Left ventricle myocardium inferior (tissue), 1 donor: Measurements from ENCODE around the gene CRPPA. TPM values are rescaled to one million over a fixed set of nuclear protein-coding genes. Genes with fewer than 3 reads are reported as not detected.

ENCODE experiments used
- DNase-seq: peaks from one replicate; pipeline ENCODE4 v3.0.0-alpha.2; 2020
- H3K27ac ChIP-seq: fragments of 200-600 bp; replicated peaks from 2 replicates; pipeline ENCODE4 v1.8.0; 2021
- H3K27me3 ChIP-seq: fragments of 200-600 bp; 2 replicates; pipeline ENCODE4 v1.8.0; 2021; ENCODE audit warnings: low read depth
- H3K36me3 ChIP-seq: fragments of 200-600 bp; 2 replicates; pipeline ENCODE4 v1.8.0; 2021
- H3K4me1 ChIP-seq: fragments of 200-600 bp; 2 replicates; pipeline ENCODE4 v1.8.0; 2021
- H3K4me3 ChIP-seq: fragments of 200-600 bp; 2 replicates; pipeline ENCODE4 v1.8.0; 2021; ENCODE audit warnings: mild to moderate bottlenecking, moderate library complexity
- H3K9me3 ChIP-seq: fragments of 200-600 bp; replicated peaks from 2 replicates; pipeline ENCODE4 v1.8.0; 2021
- CTCF ChIP-seq: fragments of 200-600 bp; IDR thresholded peaks from 2 replicates; pipeline ENCODE4 v1.8.0; 2021; ENCODE audit warnings: antibody characterized with exemption, mild to moderate bottlenecking, borderline replicate concordance
- intact Hi-C: fragments of 100-400 bp; cut with micrococcal nuclease; formaldehyde crosslinking; loops from one replicate; pipeline ENCODE4 v1.11.0; 2022
- long read RNA-seq: library from polyadenylated mRNA; unstranded; transcript quantifications from one replicate; pipeline ENCODE4 v2.0.0, GENCODE V29; 2021
- total RNA-seq: library from RNA; stranded (reverse); fragmentation: NEBNext Ultra II Directional; extraction: Animal tissue kit (Norgen Biotek cat#: 25700); gene quantifications from one replicate; pipeline ENCODE4 v1.2.1, GENCODE V29; 2021
- donor health status: DM: no; HTN: yes; CAD: no; lungs with severe emphysema.

CRPPA gene
- 8.3 TPM for total RNA-seq
- long read RNA-seq, full-length matches to known transcripts = 5 of 6 reads
- long read RNA-seq, partial matches to known transcripts = 0 of 6 reads
- long read RNA-seq, other reads (novel, unspliced or antisense) = 1 of 6 reads

- no peak for TF ChIP-seq CTCF
- peak within 1 kb of the TSS; percentile 79 for H3K4me3 ChIP-seq
- DNase-seq = peak; percentile 37
- H3K27ac ChIP-seq = peak within 1 kb of the TSS; percentile 99
- H3K4me1 ChIP-seq = peaks cover 32% of the 10 kb centered on the region
- no peaks in the 10 kb centered on the region for H3K27me3 ChIP-seq
- intact Hi-C loops = no loop called here
- H3K9me3 ChIP-seq = no peaks in the 10 kb centered on the region
- no peaks in the 10 kb centered on the region for H3K36me3 ChIP-seq
Observed at GRCh38 chr7:16421333-16422102, at the start of gene CRPPA. CRPPA (minus strand) TSS chr7:16421538; CDS start chr7:16421322, 216 bp downstream.

GRCh38 chr7:16465469-16466361 lies 44.4 kb upstream of the CRPPA start, which contains the start of gene SOSTDC1:
SOSTDC1 (minus strand) TSS chr7:16465738; CDS start chr7:16465668, 70 bp downstream.
- Histone ChIP-seq H3K9me3 (no peaks in the 10 kb centered on the region), H3K36me3 (no peaks in the 10 kb centered on the region), H3K27me3 (peaks cover 21% of the 10 kb centered on the region), H3K27ac (no peak within 1 kb of the TSS), H3K4me1 (peaks cover 12% of the 10 kb centered on the region), H3K4me3 (peak within 1 kb of the TSS; percentile 44)
- TF ChIP-seq CTCF = no peak
- intact Hi-C loops = no loop called here
- DNase-seq = no peak

- no peak for DNase-seq
- no peak for TF ChIP-seq CTCF
- Histone ChIP-seq H3K27me3 (peaks cover 21% of the 10 kb centered on the region), H3K27ac (no peak overlapping the region), H3K4me1 (peaks cover 12% of the 10 kb centered on the region), H3K36me3 (no peaks in the 10 kb centered on the region), H3K4me3 (peak overlapping the region; percentile 7), H3K9me3 (no peaks in the 10 kb centered on the region)
- intact Hi-C loops = no loop called here
Observed at GRCh38 chr7:16463949-16464715, 42.8 kb upstream of the CRPPA start.

- peaks cover 21% of the 10 kb centered on the region for H3K27me3 ChIP-seq
- no peaks in the 10 kb centered on the region for H3K36me3 ChIP-seq
- no peaks in the 10 kb centered on the region for H3K9me3 ChIP-seq
- H3K4me1 ChIP-seq = peaks cover 12% of the 10 kb centered on the region
- TF ChIP-seq CTCF = no peak
- intact Hi-C loops = no loop called here
- H3K4me3 ChIP-seq = no peak overlapping the region
- no peak overlapping the region for H3K27ac ChIP-seq
- DNase-seq = no peak
Observed at GRCh38 chr7:16463520-16463919, 42.2 kb upstream of the CRPPA start.

- no peak for TF ChIP-seq CTCF
- Histone ChIP-seq H3K9me3 (no peaks in the 10 kb centered on the region), H3K4me3 (no peak overlapping the region), H3K27me3 (peaks cover 21% of the 10 kb centered on the region), H3K36me3 (no peaks in the 10 kb centered on the region), H3K4me1 (peaks cover 12% of the 10 kb centered on the region), H3K27ac (no peak overlapping the region)
- no peak for DNase-seq
- intact Hi-C loops = no loop called here
Observed at GRCh38 chr7:16462431-16462889, 41.1 kb upstream of the CRPPA start.
